OCI-LY7 (cell line): ENCODE results near the gene SMAD6. TPM values are rescaled to one million over a fixed set of nuclear protein-coding genes. Genes with fewer than 3 reads are reported as not detected.

Experiments used
- BruUV-seq: library from RNA; stranded (reverse); fragments of 400-500 nt; replicated peaks from 2 replicates; lab custom pipeline; 2021; lab: Mats Ljungman, UMichigan
- CTCF ChIA-PET: fragments of 300-600 bp; sonication (Branson Sonifier 250); formaldehyde crosslinking; loops from one replicate; lab custom pipeline; 2022; ENCODE audit warnings: antibody characterized with exemption; ENCODE audit not compliant: unreplicated experiment; lab: Charles Lee
- POLR2A ChIA-PET: fragments of 300-600 bp; sonication (Branson Sonifier 250); formaldehyde crosslinking; loops from one replicate; lab custom pipeline; 2022; ENCODE audit warnings: antibody characterized with exemption; lab: Charles Lee
- DNase-seq: peaks from one replicate; pipeline ENCODE4 v3.0.0-alpha.2; 2015; ENCODE audit warnings: low spot score
- H2AFZ ChIP-seq: fragments of 200-600 bp; sonication (generic), shearing (Covaris generic); 2 replicates; pipeline ENCODE4 v1.6.1; 2014; ENCODE audit warnings: mild to moderate bottlenecking, antibody characterized with exemption, low read length, moderate library complexity
- H3K27ac ChIP-seq: fragments of 200-600 bp; sonication (generic); 2 replicates; pipeline ENCODE4 v1.5.1; 2014; ENCODE audit warnings: mixed run types, low read depth, mild to moderate bottlenecking, moderate library complexity, low read length, inconsistent platforms; ENCODE audit not compliant: poor library complexity, severe bottlenecking
- H3K36me3 ChIP-seq: fragments of 200-600 bp; sonication (generic); 2 replicates; pipeline ENCODE4 v1.6.1; 2014; ENCODE audit warnings: mild to moderate bottlenecking, antibody characterized with exemption, low read length, moderate library complexity, mixed read lengths; ENCODE audit not compliant: insufficient read depth
- H3K4me1 ChIP-seq: fragments of 200-600 bp; sonication (generic); 2 replicates; pipeline ENCODE4 v1.5.1; 2014; ENCODE audit warnings: mild to moderate bottlenecking, low read length; ENCODE audit not compliant: insufficient read depth, poor library complexity, severe bottlenecking
- H3K4me2 ChIP-seq: fragments of 200-600 bp; sonication (generic); 2 replicates; pipeline ENCODE4 v1.6.1; 2014; ENCODE audit warnings: mild to moderate bottlenecking, low read length
- H3K4me3 ChIP-seq: fragments of 200-600 bp; sonication (generic); 2 replicates; pipeline ENCODE4 v1.5.1; 2014; ENCODE audit warnings: mild to moderate bottlenecking, low read depth, low read length; ENCODE audit not compliant: poor library complexity, severe bottlenecking
- H3K79me2 ChIP-seq: fragments of 200-600 bp; sonication (generic); 2 replicates; pipeline ENCODE4 v1.6.1; 2016; ENCODE audit warnings: low read depth, mild to moderate bottlenecking, low read length, moderate library complexity, mixed read lengths; ENCODE audit not compliant: insufficient read depth
- H3K9me2 ChIP-seq: fragments of 200-600 bp; sonication (generic); 2 replicates; pipeline ENCODE4 v1.6.1; 2016; ENCODE audit warnings: mild to moderate bottlenecking, low read length, mixed read lengths; ENCODE audit not compliant: insufficient read depth
- H3K9me3 ChIP-seq: fragments of 200-600 bp; sonication (generic); 2 replicates; pipeline ENCODE4 v1.6.1; 2014; ENCODE audit warnings: mild to moderate bottlenecking, mixed run types, low read length, mixed read lengths
- H4K20me1 ChIP-seq: fragments of 200-600 bp; sonication (generic); 2 replicates; pipeline ENCODE4 v1.6.1; 2014; ENCODE audit warnings: mild to moderate bottlenecking, antibody characterized with exemption, low read length, moderate library complexity, mixed read lengths; ENCODE audit not compliant: insufficient read depth
- EZH2phosphoT487 ChIP-seq: fragments of 200-600 bp; sonication (generic); IDR thresholded peaks from 2 replicates; pipeline ENCODE4 v1.6.1; 2018; ENCODE audit warnings: low read depth, borderline replicate concordance, mild to moderate bottlenecking, mixed run types, antibody characterized with exemption, low read length, moderate library complexity, mixed read lengths
- intact Hi-C: fragments of 100-400 bp; cut with micrococcal nuclease; formaldehyde crosslinking; loops from one replicate; pipeline ENCODE4 v1.10.0; 2022; ENCODE audit not compliant: unreplicated experiment
- total RNA-seq, 2 experiments: library from RNA; depleted of rRNA in 1 of 2; stranded (reverse); fragments of >200 nt in 1 of 2; shearing (Covaris generic) in 1 of 2; gene quantifications; 2 replicates each; pipeline ENCODE4 v1.2.3, GENCODE V29; 2014 to 2022
- TF ChIP-seq, protein P1 (sequence below): fragments of 200-600 bp; sonication (generic); conservative IDR thresholded peaks from 2 replicates; pipeline ENCODE4 v1.5.1; 2014; ENCODE audit warnings: mild to moderate bottlenecking, antibody characterized with exemption, low read length, moderate library complexity, mixed read lengths

The SMAD6 gene
- total RNA-seq, 2 experiments from 2014 or later = 14.6 to 16.1 TPM

DNA sequence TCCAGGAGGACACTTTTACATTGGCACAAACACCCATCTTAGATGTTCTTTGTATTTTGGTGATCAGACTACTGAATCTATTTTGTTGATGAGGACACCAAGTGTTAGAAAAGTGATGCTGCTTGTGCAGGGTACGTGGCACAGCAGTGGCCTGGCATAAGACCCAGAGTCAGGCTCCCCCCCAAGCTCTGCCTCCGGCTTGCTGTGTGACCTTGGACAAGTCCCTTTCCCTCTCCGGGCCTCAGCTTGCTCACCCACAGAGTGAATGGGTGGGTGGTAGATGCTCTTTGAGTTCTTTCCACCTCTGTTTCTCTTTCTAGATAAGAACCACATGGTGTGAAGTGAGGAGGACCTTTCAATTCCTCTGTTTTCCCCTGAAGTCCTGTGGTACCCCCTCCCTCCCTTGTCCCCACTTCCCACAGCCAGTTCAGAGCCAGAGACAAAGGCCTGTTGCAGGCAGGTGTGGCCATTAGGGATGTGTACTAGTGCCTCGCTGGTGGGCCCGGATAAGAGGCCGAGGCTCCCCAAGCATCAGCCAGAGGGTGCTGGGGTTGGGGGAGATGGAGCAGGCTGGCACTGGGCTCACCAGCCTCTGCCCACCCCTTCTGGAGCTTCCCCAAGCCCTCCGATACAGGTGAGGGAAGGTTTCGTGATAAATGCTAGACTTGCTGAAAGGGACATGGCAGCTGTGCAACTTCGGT, 43.6 kb downstream of the SMAD6 start:
- Histone ChIP-seq H2AFZ (no peak overlapping the region), H3K4me2 (no peak overlapping the region), H3K9me3 (no peaks in the 10 kb centered on the region), H3K4me1 (peaks cover 10% of the 10 kb centered on the region), H3K36me3 (no peaks in the 10 kb centered on the region), H3K27ac (no peak overlapping the region), H3K9me2 (no peaks in the 10 kb centered on the region), H3K79me2 (no peaks in the 10 kb centered on the region), H4K20me1 (no peaks in the 10 kb centered on the region), H3K4me3 (no peak overlapping the region)
- no peak for DNase-seq
- intact Hi-C loops = no loop called here
- POLR2A ChIA-PET = no interaction called here
- no TSS peak for BruUV-seq
- no peak for TF ChIP-seq EZH2phosphoT487
- TF ChIP-seq, protein P1, sequence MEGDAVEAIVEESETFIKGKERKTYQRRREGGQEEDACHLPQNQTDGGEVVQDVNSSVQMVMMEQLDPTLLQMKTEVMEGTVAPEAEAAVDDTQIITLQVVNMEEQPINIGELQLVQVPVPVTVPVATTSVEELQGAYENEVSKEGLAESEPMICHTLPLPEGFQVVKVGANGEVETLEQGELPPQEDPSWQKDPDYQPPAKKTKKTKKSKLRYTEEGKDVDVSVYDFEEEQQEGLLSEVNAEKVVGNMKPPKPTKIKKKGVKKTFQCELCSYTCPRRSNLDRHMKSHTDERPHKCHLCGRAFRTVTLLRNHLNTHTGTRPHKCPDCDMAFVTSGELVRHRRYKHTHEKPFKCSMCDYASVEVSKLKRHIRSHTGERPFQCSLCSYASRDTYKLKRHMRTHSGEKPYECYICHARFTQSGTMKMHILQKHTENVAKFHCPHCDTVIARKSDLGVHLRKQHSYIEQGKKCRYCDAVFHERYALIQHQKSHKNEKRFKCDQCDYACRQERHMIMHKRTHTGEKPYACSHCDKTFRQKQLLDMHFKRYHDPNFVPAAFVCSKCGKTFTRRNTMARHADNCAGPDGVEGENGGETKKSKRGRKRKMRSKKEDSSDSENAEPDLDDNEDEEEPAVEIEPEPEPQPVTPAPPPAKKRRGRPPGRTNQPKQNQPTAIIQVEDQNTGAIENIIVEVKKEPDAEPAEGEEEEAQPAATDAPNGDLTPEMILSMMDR = no peak
- CTCF ChIA-PET = interaction anchor here (0.7 kb wide), 1 partner anchor 58 kb away, joined by 6 read pairs; no protein-coding TSS in a partner anchor

DNA sequence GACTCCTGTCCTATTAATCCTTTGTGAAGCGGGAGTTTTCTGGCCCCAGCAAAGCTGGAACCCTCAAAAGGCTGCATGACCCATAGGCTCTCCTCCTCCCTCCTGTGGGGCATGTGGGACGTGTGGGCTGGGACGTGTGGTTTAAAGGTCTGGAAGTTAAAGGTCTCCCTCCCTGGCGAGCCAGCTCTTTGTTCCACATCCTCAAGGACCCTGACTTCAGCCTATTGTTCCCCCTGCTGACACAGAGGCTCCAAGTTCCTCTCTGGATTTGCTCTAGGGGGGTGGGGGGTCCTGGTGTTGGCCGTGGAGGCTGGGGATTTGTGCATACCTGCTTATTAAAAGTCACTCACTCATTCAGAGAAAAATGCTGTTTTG, 44.2 kb downstream of the SMAD6 start:
- POLR2A ChIA-PET = no interaction called here
- BruUV-seq = no TSS peak
- CTCF ChIA-PET = no interaction called here

DNA sequence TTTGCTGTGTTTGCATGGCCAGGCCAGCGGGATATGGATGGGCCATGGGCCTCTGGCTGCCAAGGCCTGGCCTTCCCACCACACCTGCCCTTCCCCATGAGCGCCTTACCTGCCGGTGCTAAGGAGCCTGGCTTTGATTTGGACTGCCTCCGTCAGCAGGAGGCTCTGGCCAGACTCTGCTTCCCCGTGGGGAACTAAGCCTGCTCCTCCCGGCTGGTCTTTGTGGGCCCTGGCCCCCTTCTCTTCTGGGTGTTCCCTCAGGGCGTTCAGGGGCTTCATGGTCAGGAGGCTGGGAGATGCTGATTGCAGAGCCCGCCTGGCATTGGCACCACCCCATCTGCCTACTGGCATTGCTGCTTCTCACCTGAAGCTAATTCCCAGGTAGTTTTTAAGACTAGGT, 45.2 kb downstream of the SMAD6 start:
- TF ChIP-seq, protein P1 = no peak
- no peak for TF ChIP-seq EZH2phosphoT487
- no peak overlapping the region for H3K4me3 ChIP-seq
- H3K9me2 ChIP-seq = no peaks in the 10 kb centered on the region
- no peaks in the 10 kb centered on the region for H3K9me3 ChIP-seq
- no peaks in the 10 kb centered on the region for H4K20me1 ChIP-seq
- no peaks in the 10 kb centered on the region for H3K79me2 ChIP-seq
- H2AFZ ChIP-seq = no peak overlapping the region
- intact Hi-C loops = no loop called here
- CTCF ChIA-PET = no interaction called here
- BruUV-seq = no TSS peak
- H3K4me1 ChIP-seq = peaks cover 21% of the 10 kb centered on the region
- no peaks in the 10 kb centered on the region for H3K36me3 ChIP-seq
- no peak overlapping the region for H3K4me2 ChIP-seq
- POLR2A ChIA-PET = no interaction called here
- no peak for DNase-seq
- no peak overlapping the region for H3K27ac ChIP-seq

More for the DNA sequence above, 44.2 kb downstream of the SMAD6 start:
- H3K9me2 ChIP-seq = no peaks in the 10 kb centered on the region
- no peak for DNase-seq
- H3K4me1 ChIP-seq = peaks cover 12% of the 10 kb centered on the region
- H3K27ac ChIP-seq = no peak overlapping the region
- no peaks in the 10 kb centered on the region for H3K9me3 ChIP-seq
- H3K79me2 ChIP-seq = no peaks in the 10 kb centered on the region
- H4K20me1 ChIP-seq = no peaks in the 10 kb centered on the region
- no peak overlapping the region for H2AFZ ChIP-seq
- no peak overlapping the region for H3K4me2 ChIP-seq
- intact Hi-C loops = no loop called here
- no peaks in the 10 kb centered on the region for H3K36me3 ChIP-seq
- H3K4me3 ChIP-seq = no peak overlapping the region
- TF ChIP-seq, protein P1 = no peak
- TF ChIP-seq EZH2phosphoT487 = no peak
